IPS-NIHi11 (cell line): ENCODE data around the gene FKBP9.
A peak's percentile ranks its signal among the peaks of the same experiment; 100 is the strongest.
"Not testable (repeated sequence)": the region's sequence is repeated elsewhere in the genome, so short reads cannot be mapped to it uniquely, and the experiment has no call there.

ENCODE experiments used
- DNase-seq: peaks from one replicate; pipeline ENCODE4 v3.0.0; 2012; ENCODE audit warnings: mixed read lengths, low spot score

FKBP9 gene

GRCh38 chr7:33005193-33005592 lies 48.0 kb downstream of the FKBP9 start:
- DNase-seq, result not testable (repeated sequence)

- not testable (repeated sequence) for DNase-seq
These were observed 48.5 kb downstream of the FKBP9 start for GRCh38 chr7:33005690-33006089.

GRCh38 chr7:33009734-33010133 lies 52.5 kb downstream of the FKBP9 start:
- no peak for DNase-seq

- no peak for DNase-seq
These were observed 55.1 kb downstream of the FKBP9 start for GRCh38 chr7:33012364-33012763.

GRCh38 chr7:33024189-33024757 lies 67.0 kb downstream of the FKBP9 start:
- DNase-seq, result no peak

- no peak for DNase-seq
These were observed 78.5 kb downstream of the FKBP9 start for GRCh38 chr7:33035776-33036175.

GRCh38 chr7:33038639-33039038 lies 81.4 kb downstream of the FKBP9 start:
- DNase-seq, result no peak

- no peak for DNase-seq
These were observed 82.1 kb downstream of the FKBP9 start for GRCh38 chr7:33039257-33039902.

- DNase-seq, result no peak
These were observed 82.7 kb downstream of the FKBP9 start for GRCh38 chr7:33039903-33040292.

GRCh38 chr7:33040803-33041516 lies 83.7 kb downstream of the FKBP9 start:
- peak; percentile 24 for DNase-seq

GRCh38 chr7:33041631-33042428 lies 84.6 kb downstream of the FKBP9 start:
- no peak for DNase-seq

GRCh38 chr7:33043501-33044400 lies 86.5 kb downstream of the FKBP9 start:
- DNase-seq, result no peak

- DNase-seq, result no peak
These were observed 87.1 kb downstream of the FKBP9 start for GRCh38 chr7:33044401-33044718.

- DNase-seq, result no peak
These were observed 87.7 kb downstream of the FKBP9 start for GRCh38 chr7:33044986-33045385.

GRCh38 chr7:33048257-33048656 lies 91.0 kb downstream of the FKBP9 start:
- DNase-seq, result no peak

- DNase-seq, result no peak
These were observed 91.5 kb downstream of the FKBP9 start for GRCh38 chr7:33048704-33049103.

GRCh38 chr7:33050535-33051318 lies 93.5 kb downstream of the FKBP9 start:
- peak; percentile 14 for DNase-seq

- DNase-seq, result no peak
These were observed 96.5 kb downstream of the FKBP9 start for GRCh38 chr7:33053721-33054120.

GRCh38 chr7:33054261-33054964 lies 97.2 kb downstream of the FKBP9 start:
- no peak for DNase-seq

- DNase-seq, result no peak
These were observed 97.9 kb downstream of the FKBP9 start for GRCh38 chr7:33055158-33055557.
